Fibroblast of lung (primary cell): ENCODE results near the gene PF4V1. TPM values are rescaled to one million over a fixed set of nuclear protein-coding genes. Genes with fewer than 3 reads are reported as not detected.

Experiments used
- DNase-seq, 2 donors: peaks; one replicate each; pipeline versions ENCODE4 v3.0.0 to v3.0.0-alpha.2; 2010; ENCODE audit warnings: low read depth in 2 of 2
- H2AFZ ChIP-seq: 2 replicates; pipeline ENCODE4 v1.5.1; 2012; ENCODE audit warnings: low read length, control low read depth, inconsistent platforms
- H3K27ac ChIP-seq: 2 replicates; pipeline ENCODE4 v1.5.1; 2011; ENCODE audit warnings: low read length, control low read depth; ENCODE audit not compliant: insufficient read depth
- H3K27me3 ChIP-seq: 2 replicates; pipeline ENCODE4 v1.5.1; 2011; ENCODE audit warnings: mild to moderate bottlenecking, low read length; ENCODE audit not compliant: control insufficient read depth, insufficient read depth
- H3K36me3 ChIP-seq: 2 replicates; pipeline ENCODE4 v1.5.1; 2011; ENCODE audit warnings: low read length; ENCODE audit not compliant: control insufficient read depth, insufficient read depth
- H3K4me1 ChIP-seq: 2 replicates; pipeline ENCODE4 v1.5.1; 2011; ENCODE audit warnings: low read length; ENCODE audit not compliant: control insufficient read depth, insufficient read depth; ENCODE audit errors: extremely low read depth
- H3K4me2 ChIP-seq: 2 replicates; pipeline ENCODE4 v1.5.1; 2011; ENCODE audit warnings: low read length, control low read depth; ENCODE audit not compliant: insufficient read depth; ENCODE audit errors: extremely low read depth
- H3K4me3 ChIP-seq, 4 experiments: fragments of 200-600 bp in 1 of 4; sonication (generic) in 1 of 4; replicated peaks in 1 of 4; 2 replicates each; pipeline ENCODE4 v1.5.1; 2011 to 2016; ENCODE audit warnings: low read length in 4 of 4, low read depth in 3 of 4, mild to moderate bottlenecking in 3 of 4, control low read depth in 2 of 4, inconsistent platforms in 1 of 4, mixed read lengths in 1 of 4; ENCODE audit not compliant: insufficient read depth in 1 of 4; ENCODE audit errors: control extremely low read depth in 1 of 4
- H3K79me2 ChIP-seq: 2 replicates; pipeline ENCODE4 v1.5.1; 2012; ENCODE audit warnings: mild to moderate bottlenecking, low read length, inconsistent platforms; ENCODE audit not compliant: control insufficient read depth, insufficient read depth
- H3K9ac ChIP-seq: 2 replicates; pipeline ENCODE4 v1.5.1; 2011; ENCODE audit warnings: mild to moderate bottlenecking, low read length, control low read depth; ENCODE audit not compliant: insufficient read depth
- H3K9me3 ChIP-seq: 2 replicates; pipeline ENCODE4 v1.5.1; 2012; ENCODE audit warnings: low read depth, low read length; ENCODE audit not compliant: control insufficient read depth, insufficient read depth
- H4K20me1 ChIP-seq: 2 replicates; pipeline ENCODE4 v1.5.1; 2011; ENCODE audit warnings: low read length; ENCODE audit not compliant: control insufficient read depth, insufficient read depth; ENCODE audit errors: extremely low read depth
- EZH2 ChIP-seq: IDR thresholded peaks from 2 replicates; pipeline ENCODE4 v1.5.1; 2012; ENCODE audit warnings: low read length, control low read depth, mild to moderate bottlenecking; ENCODE audit errors: missing control alignments
- polyA plus RNA-seq, 2 donors: library from polyadenylated mRNA; depleted of rRNA in 1 of 2; stranded (reverse) in 1 of 2; unstranded in 1 of 2; fragments of >200 nt; gene quantifications; 2 replicates each; pipeline ENCODE4 v1.2.1, GENCODE V29; 2011 to 2012; ENCODE audit warnings: missing spikeins in 1 of 2
- total RNA-seq: library from RNA; depleted of rRNA; stranded (reverse); fragments of >200 nt; gene quantifications from 2 replicates; pipeline ENCODE4 v1.2.1, GENCODE V29; 2014
- TF ChIP-seq, protein P1 (sequence below), 2 donors: IDR thresholded peaks in 1 of 2; conservative IDR thresholded peaks in 1 of 2; 1 replicate in 1 of 2; 2 replicates in 1 of 2; pipeline ENCODE4 v1.5.1; 2011 to 2012; ENCODE audit warnings: low read length in 2 of 2, control low read depth in 1 of 2, inconsistent platforms in 1 of 2, low read depth in 1 of 2, mild to moderate bottlenecking in 1 of 2

PF4V1 gene
- total and polyA plus RNA-seq, 2 donors (not counting 1 experiment from before 2014, with no cell fraction given) = not detected

DNA sequence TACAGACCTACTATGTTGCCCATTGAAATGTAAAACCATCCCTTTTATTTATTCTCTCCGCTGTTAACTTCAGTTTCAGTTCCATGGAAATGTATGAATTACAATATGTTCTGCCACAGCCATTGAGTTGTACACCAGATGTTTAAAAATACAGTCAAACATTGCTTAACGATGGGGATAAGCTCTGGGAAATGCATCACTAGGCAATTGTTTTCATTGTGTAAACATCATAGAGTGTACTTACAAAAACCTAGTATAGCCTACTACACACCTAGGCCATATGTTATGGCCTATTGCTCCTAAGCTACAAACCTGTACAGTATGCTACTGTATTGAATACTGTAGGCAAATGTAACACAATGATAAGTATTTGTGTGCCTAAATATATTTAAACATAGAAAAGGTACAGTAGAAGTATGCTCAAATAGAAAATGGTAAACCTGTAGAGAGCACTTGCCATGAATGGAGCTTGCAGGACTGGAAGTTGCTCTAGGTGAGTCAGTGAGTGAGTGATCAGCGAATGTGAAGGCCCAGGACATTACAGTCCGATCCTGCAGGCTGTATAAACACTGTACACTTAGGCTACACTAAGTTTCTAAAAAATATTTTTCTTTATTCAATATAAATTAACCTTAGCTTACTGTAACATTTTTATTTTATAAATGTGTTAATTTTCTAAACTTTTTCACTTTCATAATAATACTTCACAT, 2.7 kb upstream of the PF4V1 start:
- Histone ChIP-seq H3K79me2 (no peaks in the 10 kb centered on the region), H3K4me3 (no peak overlapping the region), H3K27ac (no peak overlapping the region), H3K27me3 (no peaks in the 10 kb centered on the region), H3K9ac (no peak overlapping the region), H3K9me3 (no peaks in the 10 kb centered on the region), H2AFZ (no peak overlapping the region), H3K4me1 (no peaks in the 10 kb centered on the region), H3K4me2 (no peak overlapping the region), H3K36me3 (no peaks in the 10 kb centered on the region), H4K20me1 (no peaks in the 10 kb centered on the region)
- no peak for TF ChIP-seq EZH2
- TF ChIP-seq, protein P1, sequence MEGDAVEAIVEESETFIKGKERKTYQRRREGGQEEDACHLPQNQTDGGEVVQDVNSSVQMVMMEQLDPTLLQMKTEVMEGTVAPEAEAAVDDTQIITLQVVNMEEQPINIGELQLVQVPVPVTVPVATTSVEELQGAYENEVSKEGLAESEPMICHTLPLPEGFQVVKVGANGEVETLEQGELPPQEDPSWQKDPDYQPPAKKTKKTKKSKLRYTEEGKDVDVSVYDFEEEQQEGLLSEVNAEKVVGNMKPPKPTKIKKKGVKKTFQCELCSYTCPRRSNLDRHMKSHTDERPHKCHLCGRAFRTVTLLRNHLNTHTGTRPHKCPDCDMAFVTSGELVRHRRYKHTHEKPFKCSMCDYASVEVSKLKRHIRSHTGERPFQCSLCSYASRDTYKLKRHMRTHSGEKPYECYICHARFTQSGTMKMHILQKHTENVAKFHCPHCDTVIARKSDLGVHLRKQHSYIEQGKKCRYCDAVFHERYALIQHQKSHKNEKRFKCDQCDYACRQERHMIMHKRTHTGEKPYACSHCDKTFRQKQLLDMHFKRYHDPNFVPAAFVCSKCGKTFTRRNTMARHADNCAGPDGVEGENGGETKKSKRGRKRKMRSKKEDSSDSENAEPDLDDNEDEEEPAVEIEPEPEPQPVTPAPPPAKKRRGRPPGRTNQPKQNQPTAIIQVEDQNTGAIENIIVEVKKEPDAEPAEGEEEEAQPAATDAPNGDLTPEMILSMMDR (conservative IDR thresholded peaks at IDR 0.05 in 1 of 2, IDR thresholded peaks at IDR 0.05 in 1 of 2; ENCODE audit: low read depth in 1 of 2, low read length in 2 of 2) = no peak
- peak in 1 of 2 donors; percentile 39 for DNase-seq

DNA sequence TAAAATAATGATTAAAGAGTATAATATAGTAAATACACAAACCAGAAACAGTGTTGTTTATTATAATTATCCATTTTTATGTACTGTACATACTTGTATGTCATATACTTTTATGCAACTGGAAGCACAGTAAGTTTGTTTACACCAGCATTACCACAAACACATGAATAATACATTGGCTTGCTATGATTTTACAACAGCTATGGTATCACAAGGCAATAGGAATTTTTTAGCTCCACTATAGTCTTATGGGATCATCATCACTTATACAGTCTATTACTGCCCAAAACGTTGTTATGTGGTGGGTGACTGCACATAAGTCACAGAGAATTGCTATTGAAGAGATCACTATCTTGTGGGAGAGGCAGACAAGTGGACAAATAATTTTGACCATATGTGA, 1.8 kb upstream of the PF4V1 start:
- H3K4me3 ChIP-seq = no peak overlapping the region
- H3K36me3 ChIP-seq = no peaks in the 10 kb centered on the region
- no peak overlapping the region for H3K9ac ChIP-seq
- no peak overlapping the region for H3K27ac ChIP-seq
- no peak for TF ChIP-seq EZH2
- TF ChIP-seq, protein P1 (conservative IDR thresholded peaks at IDR 0.05 in 1 of 2, IDR thresholded peaks at IDR 0.05 in 1 of 2; ENCODE audit: low read depth in 1 of 2, low read length in 2 of 2) = no peak
- H3K79me2 ChIP-seq = no peaks in the 10 kb centered on the region
- H3K27me3 ChIP-seq = no peaks in the 10 kb centered on the region
- H3K4me2 ChIP-seq = no peak overlapping the region
- no peak overlapping the region for H2AFZ ChIP-seq
- no peaks in the 10 kb centered on the region for H4K20me1 ChIP-seq
- no peaks in the 10 kb centered on the region for H3K4me1 ChIP-seq
- DNase-seq = no peak
- H3K9me3 ChIP-seq = no peaks in the 10 kb centered on the region

- H3K4me1 ChIP-seq = no peaks in the 10 kb centered on the region
- H3K36me3 ChIP-seq = no peaks in the 10 kb centered on the region
- no peaks in the 10 kb centered on the region for H3K79me2 ChIP-seq
- no peak for DNase-seq
- H3K27ac ChIP-seq = no peak overlapping the region
- H4K20me1 ChIP-seq = no peaks in the 10 kb centered on the region
- no peak overlapping the region for H2AFZ ChIP-seq
- no peaks in the 10 kb centered on the region for H3K27me3 ChIP-seq
- TF ChIP-seq, protein P1 (conservative IDR thresholded peaks at IDR 0.05 in 1 of 2, IDR thresholded peaks at IDR 0.05 in 1 of 2; ENCODE audit: low read depth in 1 of 2, low read length in 2 of 2) = no peak
- TF ChIP-seq EZH2 = no peak
- H3K4me2 ChIP-seq = peak overlapping the region; percentile 57
- no peak overlapping the region for H3K4me3 ChIP-seq
- no peak overlapping the region for H3K9ac ChIP-seq
- H3K9me3 ChIP-seq = no peaks in the 10 kb centered on the region
These were observed 325 bp upstream of the PF4V1 start for GRCh38 chr4:73852771-73853170.
